Calu3 (cell line): ENCODE measurements around the gene ALPK1. TPM values are rescaled to one million over a fixed set of nuclear protein-coding genes. Genes with fewer than 3 reads are reported as not detected.

Experiments used
- BruUV-seq: library from RNA; stranded (reverse); fragments of 400-500 nt; replicated peaks from 2 replicates; lab custom pipeline; 2021; lab: Mats Ljungman, UMichigan
- CTCF ChIA-PET: fragments of 300-600 bp; sonication (Branson Sonifier 250); formaldehyde crosslinking; loops from one replicate; lab custom pipeline; 2022; ENCODE audit warnings: antibody characterized with exemption; lab: Charles Lee
- DNase-seq: peaks from one replicate; pipeline ENCODE4 v3.0.0; 2022
- H3K27ac Mint-ChIP-seq: one replicate; pipeline ENCODE4 v1.8.0; 2022; ENCODE audit warnings: mixed read lengths; ENCODE audit not compliant: unreplicated experiment
- H3K27me3 Mint-ChIP-seq: one replicate; pipeline ENCODE4 v1.8.0; 2022; ENCODE audit warnings: mixed read lengths; ENCODE audit not compliant: unreplicated experiment
- H3K36me3 Mint-ChIP-seq: one replicate; pipeline ENCODE4 v1.8.0; 2022; ENCODE audit warnings: mild to moderate bottlenecking, moderate library complexity, mixed read lengths; ENCODE audit not compliant: insufficient read depth, unreplicated experiment
- H3K4me1 Mint-ChIP-seq: one replicate; pipeline ENCODE4 v1.8.0; 2022; ENCODE audit warnings: mild to moderate bottlenecking, low read depth, mixed read lengths; ENCODE audit not compliant: unreplicated experiment
- H3K4me3 Mint-ChIP-seq: one replicate; pipeline ENCODE4 v1.8.0; 2022; ENCODE audit warnings: mild to moderate bottlenecking, low read depth, moderate library complexity, mixed read lengths; ENCODE audit not compliant: unreplicated experiment
- H3K9me3 Mint-ChIP-seq: one replicate; pipeline ENCODE4 v1.8.0; 2022; ENCODE audit warnings: low read depth, mixed read lengths; ENCODE audit not compliant: unreplicated experiment
- intact Hi-C: fragments of 100-400 bp; cut with micrococcal nuclease; formaldehyde crosslinking; loops from one replicate; pipeline ENCODE4 v1.10.0; 2022; ENCODE audit not compliant: unreplicated experiment
- total RNA-seq: library from RNA; stranded (reverse); gene quantifications from 2 replicates; pipeline ENCODE4 v1.2.3, GENCODE V29; 2022
- TF ChIP-seq, protein P1 (sequence below): fragments of 200-600 bp; IDR thresholded peaks from one replicate; pipeline ENCODE4 v1.8.0; 2022; ENCODE audit warnings: antibody characterized with exemption; ENCODE audit not compliant: unreplicated experiment

The ALPK1 gene
- total RNA-seq, 1 experiment from 2014 or later: 17.1 TPM

GRCh38 chr4:112355662-112356061 lies 58.5 kb downstream of the ALPK1 start:
- TF ChIP-seq, protein P1, sequence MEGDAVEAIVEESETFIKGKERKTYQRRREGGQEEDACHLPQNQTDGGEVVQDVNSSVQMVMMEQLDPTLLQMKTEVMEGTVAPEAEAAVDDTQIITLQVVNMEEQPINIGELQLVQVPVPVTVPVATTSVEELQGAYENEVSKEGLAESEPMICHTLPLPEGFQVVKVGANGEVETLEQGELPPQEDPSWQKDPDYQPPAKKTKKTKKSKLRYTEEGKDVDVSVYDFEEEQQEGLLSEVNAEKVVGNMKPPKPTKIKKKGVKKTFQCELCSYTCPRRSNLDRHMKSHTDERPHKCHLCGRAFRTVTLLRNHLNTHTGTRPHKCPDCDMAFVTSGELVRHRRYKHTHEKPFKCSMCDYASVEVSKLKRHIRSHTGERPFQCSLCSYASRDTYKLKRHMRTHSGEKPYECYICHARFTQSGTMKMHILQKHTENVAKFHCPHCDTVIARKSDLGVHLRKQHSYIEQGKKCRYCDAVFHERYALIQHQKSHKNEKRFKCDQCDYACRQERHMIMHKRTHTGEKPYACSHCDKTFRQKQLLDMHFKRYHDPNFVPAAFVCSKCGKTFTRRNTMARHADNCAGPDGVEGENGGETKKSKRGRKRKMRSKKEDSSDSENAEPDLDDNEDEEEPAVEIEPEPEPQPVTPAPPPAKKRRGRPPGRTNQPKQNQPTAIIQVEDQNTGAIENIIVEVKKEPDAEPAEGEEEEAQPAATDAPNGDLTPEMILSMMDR: no peak
- CTCF ChIA-PET: no interaction called here
- no peaks in the 10 kb centered on the region for H3K4me1 Mint-ChIP-seq
- no TSS peak for BruUV-seq
- intact Hi-C loops: no loop called here
- H3K27ac Mint-ChIP-seq: no peak overlapping the region
- peaks cover 6% of the 10 kb centered on the region for H3K9me3 Mint-ChIP-seq
- no peak for DNase-seq
- H3K36me3 Mint-ChIP-seq: no peaks in the 10 kb centered on the region
- no peak overlapping the region for H3K4me3 Mint-ChIP-seq
- no peaks in the 10 kb centered on the region for H3K27me3 Mint-ChIP-seq

GRCh38 chr4:112357453-112357852 lies 60.3 kb downstream of the ALPK1 start:
- intact Hi-C loops: no loop called here
- TF ChIP-seq, protein P1: no peak
- Mint-ChIP-seq H3K4me3 (no peak overlapping the region), H3K4me1 (no peaks in the 10 kb centered on the region), H3K27me3 (no peaks in the 10 kb centered on the region), H3K9me3 (peaks cover 6% of the 10 kb centered on the region), H3K36me3 (no peaks in the 10 kb centered on the region), H3K27ac (no peak overlapping the region)
- DNase-seq: no peak
- CTCF ChIA-PET: no interaction called here
- no TSS peak for BruUV-seq

DNA sequence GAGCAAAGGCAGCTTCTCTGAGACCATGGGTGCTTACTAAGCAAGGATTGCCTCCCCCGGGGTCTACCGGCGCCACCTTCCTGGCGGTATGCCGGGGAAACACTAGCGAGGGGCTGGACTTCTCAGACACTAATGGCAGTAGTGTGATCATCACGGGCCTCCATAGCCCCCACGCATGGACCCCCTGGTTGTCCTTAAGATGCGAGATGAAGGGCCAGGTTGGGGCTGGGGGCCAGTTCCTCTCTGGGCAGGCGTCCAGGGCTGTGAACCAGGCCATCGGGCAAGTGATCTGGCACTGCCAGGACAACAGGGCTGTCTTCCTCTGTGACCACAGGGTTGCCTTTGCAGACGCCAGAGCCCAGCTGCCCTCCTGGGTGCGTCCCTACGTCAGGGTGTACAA lies 60.7 kb downstream of the ALPK1 start:
- H3K36me3 Mint-ChIP-seq: no peaks in the 10 kb centered on the region
- no TSS peak for BruUV-seq
- CTCF ChIA-PET: no interaction called here
- H3K9me3 Mint-ChIP-seq: peaks cover 6% of the 10 kb centered on the region
- TF ChIP-seq, protein P1: no peak
- intact Hi-C loops: no loop called here
- no peak for DNase-seq
- no peaks in the 10 kb centered on the region for H3K4me1 Mint-ChIP-seq
- H3K27ac Mint-ChIP-seq: no peak overlapping the region
- no peaks in the 10 kb centered on the region for H3K27me3 Mint-ChIP-seq
- no peak overlapping the region for H3K4me3 Mint-ChIP-seq

DNA sequence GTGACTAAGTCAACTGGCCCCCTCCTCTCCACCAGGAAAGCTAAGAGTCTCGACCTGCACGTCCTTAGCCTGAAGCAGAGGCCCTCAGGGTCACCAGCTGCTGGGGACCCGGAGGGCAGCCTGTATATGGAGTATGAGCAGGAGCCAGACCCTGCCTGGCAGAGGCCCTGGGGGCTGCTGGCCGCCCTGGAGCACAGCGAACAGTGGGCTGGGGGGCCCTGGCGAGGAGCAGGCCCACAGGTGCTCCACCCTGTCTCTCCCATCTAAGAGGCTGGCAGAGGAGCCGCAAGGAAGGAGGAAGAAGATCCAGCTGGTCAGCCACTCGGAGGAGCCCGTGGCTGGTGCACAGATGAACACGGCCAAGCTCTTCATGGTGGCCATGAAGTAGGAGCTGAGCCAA lies 61.2 kb downstream of the ALPK1 start:
- no peak overlapping the region for H3K27ac Mint-ChIP-seq
- no peaks in the 10 kb centered on the region for H3K27me3 Mint-ChIP-seq
- no TSS peak for BruUV-seq
- H3K36me3 Mint-ChIP-seq: no peaks in the 10 kb centered on the region
- intact Hi-C loops: no loop called here
- TF ChIP-seq, protein P1: no peak
- CTCF ChIA-PET: no interaction called here
- H3K4me3 Mint-ChIP-seq: no peak overlapping the region
- peaks cover 7% of the 10 kb centered on the region for H3K9me3 Mint-ChIP-seq
- H3K4me1 Mint-ChIP-seq: no peaks in the 10 kb centered on the region
- no peak for DNase-seq
